Osteocyte (in vitro differentiated cells): ENCODE results near the gene PRR33. TPM values are rescaled to one million over a fixed set of nuclear protein-coding genes. Genes with fewer than 3 reads are reported as not detected.

Source experiments
- DNase-seq: peaks from one replicate; pipeline ENCODE4 v3.0.0; 2021; ENCODE audit warnings: mixed read lengths; ENCODE audit not compliant: unreplicated experiment; ENCODE audit errors: extremely low spot score
- H3K27ac Mint-ChIP-seq: one replicate; pipeline ENCODE4 v1.8.0; 2021; ENCODE audit warnings: mild to moderate bottlenecking, mixed read lengths; ENCODE audit not compliant: unreplicated experiment
- H3K27me3 Mint-ChIP-seq: one replicate; pipeline ENCODE4 v1.8.0; 2021; ENCODE audit warnings: mixed read lengths; ENCODE audit not compliant: unreplicated experiment
- H3K36me3 Mint-ChIP-seq: one replicate; pipeline ENCODE4 v1.8.0; 2021; ENCODE audit warnings: mixed read lengths; ENCODE audit not compliant: unreplicated experiment
- H3K4me1 Mint-ChIP-seq: one replicate; pipeline ENCODE4 v1.8.0; 2021; ENCODE audit warnings: mixed read lengths; ENCODE audit not compliant: unreplicated experiment
- H3K4me3 Mint-ChIP-seq: one replicate; pipeline ENCODE4 v1.8.0; 2021; ENCODE audit warnings: mild to moderate bottlenecking, moderate library complexity, mixed read lengths; ENCODE audit not compliant: unreplicated experiment
- H3K9me3 Mint-ChIP-seq: one replicate; pipeline ENCODE4 v1.8.0; 2021; ENCODE audit warnings: mixed read lengths; ENCODE audit not compliant: unreplicated experiment
- CTCF ChIP-seq: fragments of 200-600 bp; sonication (generic); IDR thresholded peaks from 2 replicates; pipeline ENCODE4 v1.5.0; 2021; ENCODE audit warnings: antibody characterized with exemption, mild to moderate bottlenecking, moderate library complexity
- total RNA-seq: library from RNA; stranded (reverse); gene quantifications from 2 replicates; pipeline ENCODE4 v1.2.1, GENCODE V29; 2021

The PRR33 gene
- total RNA-seq, 1 donor from 2014 or later = not detected

GRCh38 chr11:1851468-1852180 lies 40.1 kb downstream of the PRR33 start:
- H3K4me1 Mint-ChIP-seq = peaks cover 18% of the 10 kb centered on the region
- H3K27ac Mint-ChIP-seq = no peak overlapping the region
- TF ChIP-seq CTCF = no peak
- DNase-seq = no peak
- H3K4me3 Mint-ChIP-seq = no peak overlapping the region
- no peaks in the 10 kb centered on the region for H3K27me3 Mint-ChIP-seq
- no peaks in the 10 kb centered on the region for H3K9me3 Mint-ChIP-seq
- no peaks in the 10 kb centered on the region for H3K36me3 Mint-ChIP-seq

GRCh38 chr11:1848640-1849430 lies 42.9 kb downstream of the PRR33 start:
- no peak overlapping the region for H3K4me3 Mint-ChIP-seq
- no peaks in the 10 kb centered on the region for H3K9me3 Mint-ChIP-seq
- no peaks in the 10 kb centered on the region for H3K27me3 Mint-ChIP-seq
- DNase-seq = no peak
- H3K4me1 Mint-ChIP-seq = peaks cover 35% of the 10 kb centered on the region
- no peaks in the 10 kb centered on the region for H3K36me3 Mint-ChIP-seq
- H3K27ac Mint-ChIP-seq = no peak overlapping the region
- TF ChIP-seq CTCF = no peak

- no peak for DNase-seq
- Mint-ChIP-seq H3K4me3 (no peak overlapping the region), H3K4me1 (peaks cover 40% of the 10 kb centered on the region), H3K27me3 (no peaks in the 10 kb centered on the region), H3K9me3 (no peaks in the 10 kb centered on the region), H3K36me3 (no peaks in the 10 kb centered on the region), H3K27ac (peak overlapping the region; percentile 23)
- no peak for TF ChIP-seq CTCF
Measured at GRCh38 chr11:1847926-1848639, 43.6 kb downstream of the PRR33 start.

- Mint-ChIP-seq H3K27ac (no peak overlapping the region), H3K4me3 (no peak overlapping the region), H3K4me1 (peaks cover 40% of the 10 kb centered on the region), H3K27me3 (no peaks in the 10 kb centered on the region), H3K36me3 (no peaks in the 10 kb centered on the region), H3K9me3 (no peaks in the 10 kb centered on the region)
- TF ChIP-seq CTCF = no peak
- DNase-seq = no peak
Measured at GRCh38 chr11:1847006-1847735, 44.5 kb downstream of the PRR33 start.
